Tibial artery (tissue), 4 donors: ENCODE data around the gene CYB561D1.
"Not testable (repeated sequence)": the region's sequence is repeated elsewhere in the genome, so short reads cannot be mapped to it uniquely, and the experiment has no call there.

Experiments
- DNase-seq, 2 donors: peaks; one replicate each; pipeline ENCODE4 v3.0.0-alpha.2; 2019
- H3K27ac ChIP-seq, 2 donors: fragments of 200-600 bp; sonication (generic) in 1 of 2; 1 replicate in 1 of 2; 2 replicates in 1 of 2; pipeline ENCODE4 v1.5.1; 2018 to 2019; ENCODE audit warnings: mild to moderate bottlenecking in 1 of 2
- H3K27me3 ChIP-seq, 2 donors: fragments of 200-600 bp; sonication (generic) in 1 of 2; one replicate each; pipeline versions ENCODE4 v1.5.1 to v1.6.0; 2016 to 2019
- H3K36me3 ChIP-seq, 3 donors: fragments of 200-600 bp; sonication (generic) in 2 of 3; one replicate each; pipeline ENCODE4 v1.5.1; 2016 to 2019; ENCODE audit warnings: mild to moderate bottlenecking in 2 of 3
- H3K4me1 ChIP-seq, 4 donors: fragments of 200-600 bp; sonication (generic) in 2 of 4; 1 replicate in 3 of 4; 2 replicates in 1 of 4; pipeline ENCODE4 v1.5.1; 2016 to 2019
- H3K4me3 ChIP-seq, 2 donors: fragments of 200-600 bp; sonication (generic) in 1 of 2; 1 replicate in 1 of 2; 2 replicates in 1 of 2; pipeline ENCODE4 v1.5.1; 2018 to 2019; ENCODE audit warnings: mild to moderate bottlenecking in 2 of 2
- H3K9me3 ChIP-seq, 3 donors: fragments of 200-600 bp; sonication (generic) in 1 of 3; one replicate each; pipeline ENCODE4 v1.5.1; 2016 to 2019
- CTCF ChIP-seq, 2 experiments: fragments of 200-600 bp in 1 of 2; fragments of 450-650 bp in 1 of 2; IDR thresholded peaks; one replicate each; pipeline ENCODE4 v1.5.1; 2017 to 2019; ENCODE audit warnings: antibody characterized with exemption in 2 of 2, mild to moderate bottlenecking in 1 of 2, moderate library complexity in 1 of 2
- intact Hi-C: fragments of 100-400 bp; cut with DNase I; formaldehyde crosslinking; loops from one replicate; pipeline ENCODE4 v1.15.0; 2023; ENCODE audit warnings: low total_unique reads

The CYB561D1 gene

GRCh38 chr1:109493805-109494539 is at the start of gene CYB561D1:
Gene CYB561D1 (plus strand): TSS chr1:109494094. CDS start chr1:109494140, 46 bp downstream.
- H3K9me3 ChIP-seq: no peaks in the 10 kb centered on the region
- peak within 1 kb of the TSS; percentile 71 to 87 for H3K27ac ChIP-seq
- peak; percentile 85 to 92 for DNase-seq
- intact Hi-C loops: no loop called here
- H3K4me1 ChIP-seq: peaks cover 0 to 42% (median 26%) of the 10 kb centered on the region in 4 donors
- TF ChIP-seq CTCF (IDR thresholded peaks at IDR 0.05): peak; percentile 94 to 98
- peaks cover 0 to 45% (median 24%) of the 10 kb centered on the region in 3 donors for H3K36me3 ChIP-seq
- H3K27me3 ChIP-seq: no peaks in the 10 kb centered on the region
- peak within 1 kb of the TSS; percentile 78 to 89 for H3K4me3 ChIP-seq

- no peak for DNase-seq
- no peak for TF ChIP-seq CTCF (IDR thresholded peaks at IDR 0.05)
- no peak overlapping the region for H3K4me3 ChIP-seq
- H3K27me3 ChIP-seq: peaks cover 0 to 22% of the 10 kb centered on the region in 2 donors
- no peaks in the 10 kb centered on the region for H3K9me3 ChIP-seq
- H3K4me1 ChIP-seq: peaks cover 0 to 2% (median 0%) of the 10 kb centered on the region in 4 donors
- intact Hi-C loops: no loop called here
- no peaks in the 10 kb centered on the region for H3K36me3 ChIP-seq
- no peak overlapping the region for H3K27ac ChIP-seq
Measured at GRCh38 chr1:109444346-109444745, 49.5 kb upstream of the CYB561D1 start.

GRCh38 chr1:109445949-109446695 is 47.8 kb upstream of the CYB561D1 start:
- H3K4me3 ChIP-seq, H3K9me3 ChIP-seq, H3K4me1 ChIP-seq, intact Hi-C loops, DNase-seq, H3K36me3 ChIP-seq, H3K27ac ChIP-seq: not testable (repeated sequence)
- peaks cover 0 to 22% of the 10 kb centered on the region in 2 donors for H3K27me3 ChIP-seq

GRCh38 chr1:109447524-109447923 is 46.4 kb upstream of the CYB561D1 start:
- H3K36me3 ChIP-seq: no peaks in the 10 kb centered on the region
- peaks cover 0 to 32% of the 10 kb centered on the region in 2 donors for H3K27me3 ChIP-seq
- intact Hi-C loops: no loop called here
- no peak overlapping the region for H3K27ac ChIP-seq
- H3K9me3 ChIP-seq: no peaks in the 10 kb centered on the region
- no peak for TF ChIP-seq CTCF (IDR thresholded peaks at IDR 0.05)
- H3K4me1 ChIP-seq: no peaks in the 10 kb centered on the region
- H3K4me3 ChIP-seq: no peak overlapping the region
- no peak for DNase-seq

GRCh38 chr1:109454497-109455133 is 39.3 kb upstream of the CYB561D1 start:
- Histone ChIP-seq H3K4me1 (no peaks in the 10 kb centered on the region), H3K27me3 (peaks cover 0 to 12% of the 10 kb centered on the region in 2 donors), H3K27ac (no peak overlapping the region), H3K36me3 (no peaks in the 10 kb centered on the region), H3K9me3 (no peaks in the 10 kb centered on the region), H3K4me3 (no peak overlapping the region)
- intact Hi-C loops: no loop called here
- no peak for DNase-seq
- TF ChIP-seq CTCF (IDR thresholded peaks at IDR 0.05): no peak
